AG10803 (cell line): Measurements from ENCODE around the gene ALK.

ENCODE experiments used
- DNase-seq: peaks from one replicate; pipeline ENCODE4 v3.0.0; 2010; ENCODE audit warnings: low read depth
- H3K4me3 ChIP-seq: 2 replicates; pipeline ENCODE4 v1.5.1; 2011; ENCODE audit warnings: mild to moderate bottlenecking, low read length, control low read depth
- TF ChIP-seq, protein P1 (sequence below): conservative IDR thresholded peaks from 2 replicates; pipeline ENCODE4 v1.5.1; 2011; ENCODE audit warnings: mild to moderate bottlenecking, low read length, control low read depth, inconsistent platforms

ALK gene

DNA sequence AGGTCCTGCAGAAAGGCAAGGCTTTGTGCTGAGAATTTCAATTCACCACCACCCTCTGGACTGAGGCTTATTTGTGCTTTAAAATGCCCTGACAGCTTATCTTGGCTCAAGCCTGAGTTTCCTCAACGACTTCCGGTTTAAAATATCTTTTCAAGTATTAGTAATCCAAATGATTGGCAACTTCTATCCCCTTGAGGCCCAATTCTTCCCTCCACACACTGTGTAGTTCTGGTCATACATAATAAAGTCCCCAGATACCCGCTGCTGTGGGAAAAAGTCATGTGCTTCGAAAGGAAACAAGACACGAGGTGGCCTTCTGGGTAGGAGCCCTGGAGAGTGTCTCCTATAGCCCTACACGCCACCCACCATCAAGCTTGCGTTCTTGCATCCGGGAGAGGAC lies 393.4 kb downstream of the ALK start:
- TF ChIP-seq, protein P1, sequence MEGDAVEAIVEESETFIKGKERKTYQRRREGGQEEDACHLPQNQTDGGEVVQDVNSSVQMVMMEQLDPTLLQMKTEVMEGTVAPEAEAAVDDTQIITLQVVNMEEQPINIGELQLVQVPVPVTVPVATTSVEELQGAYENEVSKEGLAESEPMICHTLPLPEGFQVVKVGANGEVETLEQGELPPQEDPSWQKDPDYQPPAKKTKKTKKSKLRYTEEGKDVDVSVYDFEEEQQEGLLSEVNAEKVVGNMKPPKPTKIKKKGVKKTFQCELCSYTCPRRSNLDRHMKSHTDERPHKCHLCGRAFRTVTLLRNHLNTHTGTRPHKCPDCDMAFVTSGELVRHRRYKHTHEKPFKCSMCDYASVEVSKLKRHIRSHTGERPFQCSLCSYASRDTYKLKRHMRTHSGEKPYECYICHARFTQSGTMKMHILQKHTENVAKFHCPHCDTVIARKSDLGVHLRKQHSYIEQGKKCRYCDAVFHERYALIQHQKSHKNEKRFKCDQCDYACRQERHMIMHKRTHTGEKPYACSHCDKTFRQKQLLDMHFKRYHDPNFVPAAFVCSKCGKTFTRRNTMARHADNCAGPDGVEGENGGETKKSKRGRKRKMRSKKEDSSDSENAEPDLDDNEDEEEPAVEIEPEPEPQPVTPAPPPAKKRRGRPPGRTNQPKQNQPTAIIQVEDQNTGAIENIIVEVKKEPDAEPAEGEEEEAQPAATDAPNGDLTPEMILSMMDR, result no peak
- no peak overlapping the region for H3K4me3 ChIP-seq
- DNase-seq, result no peak

- TF ChIP-seq, protein P1, result no peak
These were observed 394.5 kb downstream of the ALK start for GRCh38 chr2:29526587-29527586.

GRCh38 chr2:29525921-29526320 lies 395.5 kb downstream of the ALK start:
- no peak for DNase-seq
- H3K4me3 ChIP-seq, result no peak overlapping the region
- TF ChIP-seq, protein P1, result no peak

More at GRCh38 chr2:29526587-29527586, 394.5 kb downstream of the ALK start:
- no peak for DNase-seq
- H3K4me3 ChIP-seq, result no peak overlapping the region

GRCh38 chr2:29524652-29525051 lies 396.7 kb downstream of the ALK start:
- DNase-seq, result no peak
- H3K4me3 ChIP-seq, result no peak overlapping the region
- TF ChIP-seq, protein P1, result no peak

DNA sequence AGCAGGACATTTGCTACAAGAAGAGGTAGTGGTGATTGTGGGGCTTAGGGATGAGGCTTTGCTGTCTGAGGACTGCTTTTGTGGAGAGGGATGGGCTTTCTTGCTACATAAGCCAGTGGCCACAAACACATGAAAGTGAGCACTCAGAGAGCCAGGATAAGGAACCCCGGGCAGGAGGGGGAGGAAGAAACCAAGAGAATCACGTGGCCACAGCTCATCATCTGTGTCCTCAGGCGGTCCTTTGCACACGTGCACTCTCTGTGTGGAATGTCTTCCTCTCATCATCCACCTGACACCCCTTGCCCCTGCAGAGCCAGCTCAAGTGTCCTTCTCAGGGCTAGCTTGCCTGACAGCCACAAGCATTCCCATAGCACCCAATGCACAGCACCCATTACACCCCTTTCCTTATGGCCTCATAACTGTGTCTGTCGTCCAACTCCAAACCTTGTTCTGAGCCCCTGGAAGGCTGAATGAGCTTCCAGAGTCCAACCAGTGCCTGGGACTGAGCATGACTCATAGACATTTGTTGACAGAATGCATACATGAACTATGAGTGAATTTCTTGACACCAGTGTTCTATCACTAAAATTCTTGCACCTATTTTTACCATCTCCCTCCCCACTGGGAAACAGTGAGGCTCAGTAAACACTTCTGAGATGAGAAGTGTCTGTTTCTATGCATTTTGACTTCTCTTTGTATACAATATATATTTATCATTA lies 398.3 kb downstream of the ALK start:
- DNase-seq, result peak; percentile 29
- no peak overlapping the region for H3K4me3 ChIP-seq
- TF ChIP-seq, protein P1, result no peak

- peak; percentile 76 for DNase-seq
- H3K4me3 ChIP-seq, result no peak overlapping the region
- TF ChIP-seq, protein P1, result no peak
These were observed 401.4 kb downstream of the ALK start for GRCh38 chr2:29520001-29520400.
